Measurements from ENCODE around the gene KCNG2.

- TF ChIP-seq KLF9 (tag by site-specific recombination; IDR thresholded peaks at IDR 0.05; ENCODE audit: low read depth) (no peak), ZNF423 (tag by site-specific recombination; IDR thresholded peaks at IDR 0.05) (no peak), CTCF (tag by site-specific recombination; IDR thresholded peaks at IDR 0.05) (no peak), ZFP37 (tag by site-specific recombination; IDR thresholded peaks at IDR 0.05) (no peak), SP7 (tag by site-specific recombination; IDR thresholded peaks at IDR 0.05) (no peak), IKZF3 (tag by site-specific recombination; IDR thresholded peaks at IDR 0.05) (no peak), YY1 (tag by site-specific recombination; IDR thresholded peaks at IDR 0.05) (no peak)
Measured at GRCh38 chr18:79819064-79819967, 21.6 kb downstream of the KCNG2 start.
